K562 (cell line): ENCODE data around the gene SOSTDC1. TPM values are rescaled to one million over a fixed set of nuclear protein-coding genes. Genes with fewer than 3 reads are reported as not detected.

Experiments used
- ATAC-seq: fragments of 200-7000 bp; cut with Tn5 transposase; 3 replicates; pipeline ENCODE4 v1.9.1; 2020; ENCODE audit warnings: moderate library complexity
- BruUV-seq: library from RNA; stranded (reverse); fragments of 400-500 nt; replicated peaks from 2 replicates; lab custom pipeline; 2021; lab: Mats Ljungman, UMichigan
- CTCF ChIA-PET: fragments of 300-600 bp; formaldehyde crosslinking; extraction: SDS; loops from one replicate; lab custom pipeline; 2021; ENCODE audit warnings: low intra/inter-chr PET ratio; lab: Yijun Ruan, JAX
- POLR2A ChIA-PET: fragments of 300-600, 350-650 bp; sonication (Branson Sonifier 250); formaldehyde crosslinking; extraction: SDS; loops from one replicate; lab custom pipeline; 2021; ENCODE audit warnings: antibody characterized with exemption, inconsistent platforms; lab: Yijun Ruan, JAX
- DNase-seq, 4 experiments: peaks; one replicate each; pipeline versions ENCODE4 v3.0.0 to v3.0.0-alpha.2; 2011 to 2018; ENCODE audit warnings: low spot score in 3 of 4, mixed read lengths in 3 of 4; ENCODE audit errors: extremely low read depth in 1 of 4
- FAIRE-seq: peaks from 2 replicates; lab custom pipeline; 2011; peaks lifted over from hg19 to GRCh38; lab: Jason Lieb, UNC
- H2AFZ ChIP-seq: 2 replicates; pipeline ENCODE4 v1.6.0; 2011; ENCODE audit warnings: low read depth, low read length, control low read depth, inconsistent platforms
- H3K27ac ChIP-seq: fragments of 200-600 bp; 3 replicates; pipeline ENCODE4 v1.8.0; 2011; ENCODE audit warnings: low read depth, mild to moderate bottlenecking, control low read depth, inconsistent platforms, low read length, moderate library complexity, mixed read lengths; ENCODE audit errors: extremely low read depth
- H3K27me3 ChIP-seq, 2 experiments: fragments of 300-600 bp in 1 of 2; 2 replicates in 1 of 2; 3 replicates in 1 of 2; pipeline versions ENCODE4 v1.6.0 to v1.8.0; 2011; ENCODE audit warnings: inconsistent platforms in 2 of 2, low read length in 2 of 2, mild to moderate bottlenecking in 1 of 2, mixed read lengths in 1 of 2, moderate library complexity in 1 of 2; ENCODE audit not compliant: control insufficient read depth in 2 of 2, insufficient read depth in 2 of 2
- H3K36me3 ChIP-seq: fragments of 300-600 bp; 3 replicates; pipeline ENCODE4 v1.8.0; 2011; ENCODE audit warnings: mild to moderate bottlenecking, low read length, inconsistent platforms; ENCODE audit not compliant: control insufficient read depth, insufficient read depth
- H3K4me1 ChIP-seq, 2 experiments: fragments of 200-600 bp in 1 of 2; replicated peaks in 1 of 2; 2 replicates in 1 of 2; 3 replicates in 1 of 2; pipeline versions ENCODE4 v1.5.1 to v1.8.0; 2011; ENCODE audit warnings: inconsistent platforms in 2 of 2, low read length in 2 of 2, mild to moderate bottlenecking in 1 of 2, mixed read lengths in 1 of 2, moderate library complexity in 1 of 2; ENCODE audit not compliant: control insufficient read depth in 2 of 2, insufficient read depth in 2 of 2
- H3K4me2 ChIP-seq: 2 replicates; pipeline ENCODE4 v1.6.1; 2011; ENCODE audit warnings: low read length, control low read depth, inconsistent platforms, mixed read lengths; ENCODE audit not compliant: insufficient read depth
- H3K4me3 ChIP-seq: fragments of 200-600 bp; sonication (generic), shearing (Covaris generic); 2 replicates; pipeline ENCODE4 v1.5.1; 2016; ENCODE audit warnings: control low read depth, inconsistent platforms
- H3K79me2 ChIP-seq: fragments of 200-600 bp; 3 replicates; pipeline ENCODE4 v1.8.0; 2011; ENCODE audit warnings: low read length, inconsistent platforms; ENCODE audit not compliant: control insufficient read depth, insufficient read depth
- H3K9ac ChIP-seq, 2 experiments: 2 replicates each; pipeline versions ENCODE4 v1.6.0 to v1.6.1; 2011; ENCODE audit warnings: low read depth in 2 of 2, low read length in 2 of 2, control low read depth in 1 of 2, inconsistent platforms in 1 of 2, mild to moderate bottlenecking in 1 of 2, mixed read lengths in 1 of 2; ENCODE audit not compliant: insufficient read depth in 1 of 2
- H3K9me1 ChIP-seq: one replicate; pipeline ENCODE4 v1.6.0; 2011; ENCODE audit warnings: inconsistent platforms, mild to moderate bottlenecking, low read length, moderate library complexity; ENCODE audit not compliant: control insufficient read depth, insufficient read depth
- H3K9me3 ChIP-seq: replicated peaks from 2 replicates; pipeline ENCODE4 v1.5.1; 2011; ENCODE audit warnings: low read depth, low read length, inconsistent platforms; ENCODE audit not compliant: control insufficient read depth, insufficient read depth
- H4K20me1 ChIP-seq: replicated peaks from 2 replicates; pipeline ENCODE4 v1.6.1; 2011; ENCODE audit warnings: low read length, inconsistent platforms, mixed read lengths; ENCODE audit not compliant: control insufficient read depth, insufficient read depth
- ELF2 ChIP-seq: fragments of 250-450 bp; sonication (Bioruptor Pico); IDR thresholded peaks from 2 replicates; pipeline ENCODE4 v1.5.0; 2021; ENCODE audit warnings: mild to moderate bottlenecking
- ETV6 ChIP-seq, 3 experiments: fragments of 150-350 bp in 1 of 3; sonication (generic) in 1 of 3; formaldehyde crosslinking in 1 of 3; IDR thresholded peaks; 2 replicates each; pipeline versions ENCODE4 v1.6.1 to v1.8.0; 2014 to 2022; ENCODE audit warnings: borderline replicate concordance in 2 of 3, low read depth in 2 of 3, antibody characterized with exemption in 1 of 3, low read length in 1 of 3, mild to moderate bottlenecking in 1 of 3, missing genetic modification reagents in 1 of 3
- MBD2 ChIP-seq: sonication (generic); IDR thresholded peaks from 2 replicates; pipeline ENCODE4 v1.6.1; 2016; ENCODE audit warnings: low read depth, borderline replicate concordance
- PBX2 ChIP-seq, 2 experiments: IDR thresholded peaks in 1 of 2; conservative IDR thresholded peaks in 1 of 2; 2 replicates each; pipeline ENCODE4 v1.6.1; 2016; ENCODE audit warnings: low read depth in 2 of 2, mild to moderate bottlenecking in 1 of 2, missing compliant biosample characterization in 1 of 2, missing genetic modification characterization in 1 of 2, moderate library complexity in 1 of 2
- PKNOX1 ChIP-seq: fragments of 450-650 bp; IDR thresholded peaks from 2 replicates; pipeline ENCODE4 v1.6.1; 2016
- RBM25 ChIP-seq: fragments of 200-400 bp; formaldehyde crosslinking; IDR thresholded peaks from 2 replicates; pipeline ENCODE4 v1.6.1; 2018; ENCODE audit warnings: low read length, low read depth, moderate library complexity; ENCODE audit not compliant: severe bottlenecking
- ZNF318 ChIP-seq, 2 experiments: fragments of 450-650 bp; IDR thresholded peaks; 2 replicates each; pipeline ENCODE4 v1.6.1; 2016; ENCODE audit warnings: mild to moderate bottlenecking in 2 of 2, borderline replicate concordance in 1 of 2, low read depth in 1 of 2, moderate library complexity in 1 of 2
- ZNF384 ChIP-seq: IDR thresholded peaks from 2 replicates; pipeline ENCODE4 v1.6.1; 2012; ENCODE audit warnings: low read depth, low read length, improper control_type of control experiment
- WGBS: fragments of 100-300 bp; shearing (Covaris generic); methylation state at CpG from one replicate; pipeline ENCODE4 v1.1.6; 2016; ENCODE audit warnings: low coverage, mixed read lengths; ENCODE audit not compliant: insufficient coverage; ENCODE audit errors: missing lambda C conversion rate; 5-methylcytosine and 5-hydroxymethylcytosine counted together
- in situ Hi-C: fragments of 300-500 bp; cut with MboI; formaldehyde crosslinking; loops from 4 replicates; pipeline ENCODE4 v1.15.0; 2018; ENCODE audit warnings: inconsistent platforms, mixed read lengths
- intact Hi-C: fragments of 100-400 bp; cut with micrococcal nuclease; formaldehyde crosslinking; loops from 2 replicates; pipeline ENCODE4 v1.14.2; 2022
- polyA plus RNA-seq, 8 experiments: library from polyadenylated mRNA; depleted of rRNA in 4 of 8; stranded (reverse) in 5 of 8; unstranded in 3 of 8; fragments of >200 nt; fragmentation: Nextera tagmentation in 2 of 8; fragmentation: Illumina TruSeq in 1 of 8; extraction: Ambion mirVana in 2 of 8; extraction: Trizol in 1 of 8; gene quantifications; 2 replicates each; pipeline versions ENCODE4 v1.2.1 to v1.2.3, GENCODE V29; 2011 to 2014; ENCODE audit warnings: inconsistent platforms in 1 of 8, missing spikeins in 1 of 8
- total RNA-seq, 7 experiments: library from RNA; depleted of rRNA in 6 of 7; stranded (reverse); fragments of >200 nt in 6 of 7; fragmentation: Illumina TruSeq in 2 of 7; extraction: Trizol in 2 of 7; gene quantifications; 2 replicates each; pipeline versions ENCODE4 v1.2.1 to v1.2.3, GENCODE V29; 2011 to 2021; ENCODE audit warnings: low replicate concordance in 1 of 7

Gene SOSTDC1
- total and polyA plus RNA-seq, 9 of the 15 experiments (the other 6 are each of a cell fraction or from before 2014, with no cell fraction given) = 8.3 to 48.6 (median 15.9) TPM

- no peak for DNase-seq
- H3K79me2 ChIP-seq = peaks cover 24% of the 10 kb centered on the region
- no peak overlapping the region for H3K4me2 ChIP-seq
- no peaks in the 10 kb centered on the region; a peak in 1 of 5 replicates for H3K4me1 ChIP-seq
- intact Hi-C loops = no loop called here
- no peak overlapping the region for H3K27ac ChIP-seq
- H3K4me3 ChIP-seq = peak overlapping the region; percentile 45
- H2AFZ ChIP-seq = peak overlapping the region; percentile 91; the same call in 1 of the 2 replicates
- 3% methylated on average over 2 of the region's 2 CpGs for WGBS
- no peaks in the 10 kb centered on the region for H3K27me3 ChIP-seq
- BruUV-seq = no TSS peak
- no peaks in the 10 kb centered on the region for H3K9me3 ChIP-seq
- H3K36me3 ChIP-seq = peaks cover 4% of the 10 kb centered on the region; the same call in 1 of the 3 replicates
- in situ Hi-C loops = no loop called here
- no peak for FAIRE-seq
- H3K9ac ChIP-seq = peak overlapping the region in 1 of 2 experiments; percentile 66; a peak in 1 of 4 replicates
- ATAC-seq = no peak
- no peaks in the 10 kb centered on the region for H3K9me1 ChIP-seq
- H4K20me1 ChIP-seq = no peaks in the 10 kb centered on the region
- ChIA-PET CTCF (no interaction called here), POLR2A (interaction anchor here (0.8 to 2.7 kb wide), 3 partner anchors 11 to 15 kb away, joined by 3 to 23 read pairs (median 3); no protein-coding TSS in a partner anchor)
- no peak for TF ChIP-seq ZNF384
- TF ChIP-seq PKNOX1 = peak; percentile 54; the same call in 1 of the 2 replicates
- no peak for TF ChIP-seq ELF2
- TF ChIP-seq ZNF318 (IDR thresholded peaks at IDR 0.05; ENCODE audit: borderline replicate concordance in 1 of 2, low read depth in 1 of 2) = no peak
- TF ChIP-seq ETV6 (IDR thresholded peaks at IDR 0.05; ENCODE audit: borderline replicate concordance in 1 of 2, low read depth in 2 of 2, low read length in 1 of 2) = no peak
- no peak for TF ChIP-seq ETV6 (CRISPR knock-in tag; IDR thresholded peaks at IDR 0.05; ENCODE audit: borderline replicate concordance)
- no peak for TF ChIP-seq MBD2
- no peak for TF ChIP-seq PBX2 (CRISPR knock-in tag; IDR thresholded peaks at IDR 0.05; ENCODE audit: low read depth)
- peak; percentile 50 for TF ChIP-seq PBX2 (tag; conservative IDR thresholded peaks at IDR 0.05; ENCODE audit: low read depth)
- no peak for TF ChIP-seq RBM25
Observed at GRCh38 chr7:16463520-16463919, 2.0 kb downstream of the SOSTDC1 start.
